ENCODE data around the gene CTBP2. TPM values are rescaled to one million over a fixed set of nuclear protein-coding genes. Genes with fewer than 3 reads are reported as not detected.

CTBP2 gene
- total RNA-seq, 1 experiment from 2014 or later, result 191 TPM

- peak overlapping the region; percentile 98 for H3K27ac Mint-ChIP-seq
- CTCF ChIA-PET, result interaction anchor here (1.4 to 1.7 kb wide), 3 partner anchors 12 to 157 kb away, joined by 5 to 6 read pairs (median 5); no protein-coding TSS in a partner anchor
- POLR2A ChIA-PET, result interaction anchor here (1.3 to 1.8 kb wide), 2 partner anchors 13 to 14 kb away, joined by 3 to 4 read pairs; no protein-coding TSS in a partner anchor
Measured at GRCh38 chr10:125149036-125149679, 11.2 kb downstream of the CTBP2 start.

DNA sequence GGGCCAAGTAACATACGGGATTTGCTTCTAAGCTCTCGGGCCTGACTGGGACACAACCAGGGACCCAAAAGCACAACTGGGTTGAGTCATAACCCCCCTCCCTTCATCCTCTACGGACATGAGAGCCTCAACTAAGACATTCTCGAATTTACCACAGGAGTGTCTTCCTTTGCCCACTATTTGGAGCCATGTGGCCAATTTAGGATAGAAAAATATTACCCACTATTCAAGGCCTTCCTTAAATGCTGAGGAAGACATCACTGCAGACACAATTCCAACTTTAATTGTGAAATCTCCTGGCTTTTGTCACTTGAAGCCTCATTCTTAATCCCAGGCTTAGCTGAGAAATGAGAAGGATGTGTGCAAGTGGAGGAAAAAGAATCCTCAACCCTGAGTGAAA is 11.8 kb downstream of the CTBP2 start:
- peaks cover 86% of the 10 kb centered on the region for H3K4me1 Mint-ChIP-seq
- peak overlapping the region; percentile 98 for H3K27ac Mint-ChIP-seq
- POLR2A ChIA-PET, result interaction anchor here (1.3 to 1.8 kb wide), 2 partner anchors 13 to 14 kb away, joined by 3 to 4 read pairs; no protein-coding TSS in a partner anchor
- peak overlapping the region; percentile 59 for H3K4me3 Mint-ChIP-seq
- CTCF ChIA-PET, result interaction anchor here (0.7 to 1.7 kb wide), 4 partner anchors 9 to 156 kb away, joined by 3 to 5 read pairs (median 5); no protein-coding TSS in a partner anchor
- no peaks in the 10 kb centered on the region for H3K9me3 Mint-ChIP-seq
- TF ChIP-seq JAZF1 (CRISPR knock-in tag; IDR thresholded peaks at IDR 0.05), result no peak
- no peak for TF ChIP-seq ETV6 (CRISPR knock-in tag; IDR thresholded peaks at IDR 0.05)
- TF ChIP-seq ZNF416 (CRISPR knock-in tag; IDR thresholded peaks at IDR 0.05), result no peak
- TF ChIP-seq NR2C2 (CRISPR knock-in tag; IDR thresholded peaks at IDR 0.05), result no peak
- TF ChIP-seq KAT7 (CRISPR knock-in tag; IDR thresholded peaks at IDR 0.05; ENCODE audit: borderline replicate concordance), result no peak
- ATAC-seq (no peak), DNase-seq (ENCODE audit: low spot score) (no peak)
- no peaks in the 10 kb centered on the region for H3K27me3 Mint-ChIP-seq (ENCODE audit: low read depth)
- H3K36me3 Mint-ChIP-seq, result peaks cover 26% of the 10 kb centered on the region

More at GRCh38 chr10:125149036-125149679, 11.2 kb downstream of the CTBP2 start:
- peaks cover 86% of the 10 kb centered on the region for H3K4me1 Mint-ChIP-seq
- H3K4me3 Mint-ChIP-seq, result peak overlapping the region; percentile 59
- H3K36me3 Mint-ChIP-seq, result peaks cover 26% of the 10 kb centered on the region
- H3K27me3 Mint-ChIP-seq (ENCODE audit: low read depth), result no peaks in the 10 kb centered on the region
- ATAC-seq (no peak), DNase-seq (ENCODE audit: low spot score) (no peak)
- no peak for TF ChIP-seq AFF4 (CRISPR knock-in tag; IDR thresholded peaks at IDR 0.05; ENCODE audit: borderline replicate concordance)
- peak; percentile 45; the same call in 1 of the 2 replicates for TF ChIP-seq USF2 (CRISPR knock-in tag; IDR thresholded peaks at IDR 0.05)
- no peak for TF ChIP-seq JAZF1 (CRISPR knock-in tag; IDR thresholded peaks at IDR 0.05)
- no peaks in the 10 kb centered on the region for H3K9me3 Mint-ChIP-seq

DNA sequence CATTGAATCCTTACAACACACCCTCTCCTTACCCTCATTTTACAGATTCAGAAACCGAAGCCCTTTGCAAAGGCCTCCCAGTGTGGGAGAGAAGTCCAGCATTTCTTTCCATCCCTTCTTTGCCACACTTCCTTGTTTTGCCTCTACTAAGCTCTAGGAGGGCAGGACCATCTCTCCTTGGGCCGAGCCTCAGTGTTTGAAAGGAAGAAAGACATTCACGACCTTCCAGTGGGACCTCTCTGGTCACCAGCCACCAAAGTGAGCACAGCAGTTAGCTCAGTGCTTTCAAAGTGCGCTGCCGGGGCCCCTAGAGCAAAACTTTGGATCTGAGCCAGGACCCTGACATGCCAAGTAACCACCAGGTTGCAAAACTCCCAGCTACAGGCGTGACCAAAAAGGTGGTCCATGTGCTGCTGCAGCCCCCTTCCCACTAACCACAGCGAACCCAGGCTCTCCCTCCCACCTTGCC is 12.4 kb downstream of the CTBP2 start:
- POLR2A ChIA-PET, result interaction anchor here (1.3 to 1.8 kb wide), 2 partner anchors 13 to 14 kb away, joined by 3 to 4 read pairs; no protein-coding TSS in a partner anchor
- Mint-ChIP-seq H3K27me3 (ENCODE audit: low read depth) (no peaks in the 10 kb centered on the region), H3K4me3 (peak overlapping the region; percentile 21; the same call in 1 of the 2 replicates), H3K27ac (peak overlapping the region; percentile 98), H3K36me3 (peaks cover 26% of the 10 kb centered on the region), H3K9me3 (no peaks in the 10 kb centered on the region), H3K4me1 (peaks cover 85% of the 10 kb centered on the region)
- CTCF ChIA-PET, result interaction anchor here (0.6 to 1.7 kb wide), 4 partner anchors 9 to 100 kb away, joined by 3 to 5 read pairs (median 5); no protein-coding TSS in a partner anchor
- DNase-seq (ENCODE audit: low spot score) (peak; percentile 8), ATAC-seq (no peak)
- TF ChIP-seq, protein P1, sequence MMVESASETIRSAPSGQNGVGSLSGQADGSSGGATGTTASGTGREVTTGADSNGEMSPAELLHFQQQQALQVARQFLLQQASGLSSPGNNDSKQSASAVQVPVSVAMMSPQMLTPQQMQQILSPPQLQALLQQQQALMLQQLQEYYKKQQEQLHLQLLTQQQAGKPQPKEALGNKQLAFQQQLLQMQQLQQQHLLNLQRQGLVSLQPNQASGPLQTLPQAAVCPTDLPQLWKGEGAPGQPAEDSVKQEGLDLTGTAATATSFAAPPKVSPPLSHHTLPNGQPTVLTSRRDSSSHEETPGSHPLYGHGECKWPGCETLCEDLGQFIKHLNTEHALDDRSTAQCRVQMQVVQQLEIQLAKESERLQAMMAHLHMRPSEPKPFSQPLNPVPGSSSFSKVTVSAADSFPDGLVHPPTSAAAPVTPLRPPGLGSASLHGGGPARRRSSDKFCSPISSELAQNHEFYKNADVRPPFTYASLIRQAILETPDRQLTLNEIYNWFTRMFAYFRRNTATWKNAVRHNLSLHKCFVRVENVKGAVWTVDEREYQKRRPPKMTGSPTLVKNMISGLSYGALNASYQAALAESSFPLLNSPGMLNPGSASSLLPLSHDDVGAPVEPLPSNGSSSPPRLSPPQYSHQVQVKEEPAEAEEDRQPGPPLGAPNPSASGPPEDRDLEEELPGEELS (CRISPR knock-in tag; IDR thresholded peaks at IDR 0.05), result no peak
- TF ChIP-seq NR3C1 (CRISPR knock-in tag; conservative IDR thresholded peaks at IDR 0.05; ENCODE audit: low read depth), result no peak
- no peak for TF ChIP-seq STAT6 (CRISPR knock-in tag; conservative IDR thresholded peaks at IDR 0.05; ENCODE audit: low read depth)
- TF ChIP-seq GTF2I (CRISPR knock-in tag; conservative IDR thresholded peaks at IDR 0.05), result no peak
- TF ChIP-seq, protein P2, sequence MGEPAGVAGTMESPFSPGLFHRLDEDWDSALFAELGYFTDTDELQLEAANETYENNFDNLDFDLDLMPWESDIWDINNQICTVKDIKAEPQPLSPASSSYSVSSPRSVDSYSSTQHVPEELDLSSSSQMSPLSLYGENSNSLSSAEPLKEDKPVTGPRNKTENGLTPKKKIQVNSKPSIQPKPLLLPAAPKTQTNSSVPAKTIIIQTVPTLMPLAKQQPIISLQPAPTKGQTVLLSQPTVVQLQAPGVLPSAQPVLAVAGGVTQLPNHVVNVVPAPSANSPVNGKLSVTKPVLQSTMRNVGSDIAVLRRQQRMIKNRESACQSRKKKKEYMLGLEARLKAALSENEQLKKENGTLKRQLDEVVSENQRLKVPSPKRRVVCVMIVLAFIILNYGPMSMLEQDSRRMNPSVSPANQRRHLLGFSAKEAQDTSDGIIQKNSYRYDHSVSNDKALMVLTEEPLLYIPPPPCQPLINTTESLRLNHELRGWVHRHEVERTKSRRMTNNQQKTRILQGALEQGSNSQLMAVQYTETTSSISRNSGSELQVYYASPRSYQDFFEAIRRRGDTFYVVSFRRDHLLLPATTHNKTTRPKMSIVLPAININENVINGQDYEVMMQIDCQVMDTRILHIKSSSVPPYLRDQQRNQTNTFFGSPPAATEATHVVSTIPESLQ (CRISPR knock-in tag; IDR thresholded peaks at IDR 0.05), result no peak
- TF ChIP-seq MYBL2 (CRISPR knock-in tag; IDR thresholded peaks at IDR 0.05), result no peak
- no peak for TF ChIP-seq AFF4 (CRISPR knock-in tag; IDR thresholded peaks at IDR 0.05; ENCODE audit: borderline replicate concordance)

All from WTC11 (cell line).